ENCODE measurements around the gene NRCAM. TPM values are rescaled to one million over a fixed set of nuclear protein-coding genes. Genes with fewer than 3 reads are reported as not detected.

NRCAM gene
- total RNA-seq, 1 donor from 2014 or later: 2.0 TPM

DNA sequence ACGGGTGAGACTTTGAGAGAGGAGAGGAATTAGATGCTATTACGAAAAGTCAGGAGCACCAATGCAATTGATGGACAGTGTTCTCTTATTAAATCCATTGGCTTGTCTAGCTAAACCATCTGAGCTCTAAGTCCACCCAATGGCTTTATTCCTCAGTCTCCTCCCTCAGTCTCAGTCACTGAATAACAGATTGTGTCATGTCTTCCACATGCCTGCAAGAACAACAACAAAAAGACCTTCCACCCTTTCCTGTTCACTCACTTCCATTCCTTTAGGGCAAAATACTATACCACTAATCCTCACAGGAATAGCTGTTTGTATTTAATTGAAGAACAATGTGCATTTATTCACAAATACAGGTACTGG is 171.2 kb downstream of the NRCAM start:
- TF ChIP-seq, protein P1, sequence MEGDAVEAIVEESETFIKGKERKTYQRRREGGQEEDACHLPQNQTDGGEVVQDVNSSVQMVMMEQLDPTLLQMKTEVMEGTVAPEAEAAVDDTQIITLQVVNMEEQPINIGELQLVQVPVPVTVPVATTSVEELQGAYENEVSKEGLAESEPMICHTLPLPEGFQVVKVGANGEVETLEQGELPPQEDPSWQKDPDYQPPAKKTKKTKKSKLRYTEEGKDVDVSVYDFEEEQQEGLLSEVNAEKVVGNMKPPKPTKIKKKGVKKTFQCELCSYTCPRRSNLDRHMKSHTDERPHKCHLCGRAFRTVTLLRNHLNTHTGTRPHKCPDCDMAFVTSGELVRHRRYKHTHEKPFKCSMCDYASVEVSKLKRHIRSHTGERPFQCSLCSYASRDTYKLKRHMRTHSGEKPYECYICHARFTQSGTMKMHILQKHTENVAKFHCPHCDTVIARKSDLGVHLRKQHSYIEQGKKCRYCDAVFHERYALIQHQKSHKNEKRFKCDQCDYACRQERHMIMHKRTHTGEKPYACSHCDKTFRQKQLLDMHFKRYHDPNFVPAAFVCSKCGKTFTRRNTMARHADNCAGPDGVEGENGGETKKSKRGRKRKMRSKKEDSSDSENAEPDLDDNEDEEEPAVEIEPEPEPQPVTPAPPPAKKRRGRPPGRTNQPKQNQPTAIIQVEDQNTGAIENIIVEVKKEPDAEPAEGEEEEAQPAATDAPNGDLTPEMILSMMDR (IDR thresholded peaks at IDR 0.05): no peak
- Histone ChIP-seq H3K27ac (no peak overlapping the region), H3K9me3 (no peaks in the 10 kb centered on the region), H3K27me3 (no peaks in the 10 kb centered on the region), H3K4me3 (no peak overlapping the region), H3K36me3 (no peaks in the 10 kb centered on the region), H3K4me1 (no peaks in the 10 kb centered on the region)
- no peak for DNase-seq
- ATAC-seq: no peak
- intact Hi-C loops (cut with DNase I): no loop called here

DNA sequence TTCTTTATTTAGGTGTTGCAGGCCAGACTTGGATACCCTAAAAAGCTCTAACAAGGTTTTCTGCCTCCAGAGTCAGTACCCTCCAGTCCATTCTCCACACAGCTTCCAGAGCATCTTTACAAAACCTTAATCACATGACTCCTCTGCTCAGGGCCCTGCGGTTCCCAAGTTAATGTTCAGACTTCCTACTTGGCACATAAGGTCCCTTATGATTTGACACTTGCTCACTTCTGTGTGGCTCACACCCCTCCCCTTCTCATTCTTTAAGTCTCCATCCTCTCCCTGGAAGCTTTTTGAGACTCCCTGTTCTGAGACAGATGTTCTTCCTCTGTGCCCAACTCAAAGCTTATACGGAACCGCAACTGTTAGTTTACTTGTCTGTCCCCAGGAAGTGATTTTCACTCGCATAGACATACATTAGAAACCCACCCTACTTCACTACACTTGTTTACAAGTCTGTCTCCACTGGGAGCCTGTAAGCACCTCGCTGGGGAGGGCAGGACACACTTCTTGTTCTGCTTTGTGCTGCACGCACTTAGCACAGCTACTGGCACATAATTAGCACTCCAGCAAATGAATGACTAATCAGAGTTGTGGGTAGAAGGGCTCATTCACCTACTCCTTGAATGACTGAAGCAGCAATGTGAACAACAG is 171.8 kb downstream of the NRCAM start:
- TF ChIP-seq, protein P1 (IDR thresholded peaks at IDR 0.05): no peak
- intact Hi-C loops (cut with DNase I): no loop called here
- no peak overlapping the region for H3K27ac ChIP-seq

GRCh38 chr7:108283252-108283651 is 173.0 kb downstream of the NRCAM start:
- Histone ChIP-seq H3K4me1 (no peaks in the 10 kb centered on the region), H3K9me3 (no peaks in the 10 kb centered on the region), H3K27me3 (no peaks in the 10 kb centered on the region), H3K27ac (no peak overlapping the region), H3K4me3 (no peak overlapping the region), H3K36me3 (no peaks in the 10 kb centered on the region)
- intact Hi-C loops (cut with DNase I): no loop called here
- TF ChIP-seq, protein P1 (IDR thresholded peaks at IDR 0.05): no peak
- DNase-seq (no peak), ATAC-seq (no peak)

More for the DNA sequence above, 171.8 kb downstream of the NRCAM start:
- Histone ChIP-seq H3K4me3 (no peak overlapping the region), H3K9me3 (no peaks in the 10 kb centered on the region), H3K27me3 (no peaks in the 10 kb centered on the region), H3K4me1 (no peaks in the 10 kb centered on the region), H3K36me3 (no peaks in the 10 kb centered on the region)
- DNase-seq: no peak
- ATAC-seq: no peak

GRCh38 chr7:108282427-108282996 is 173.7 kb downstream of the NRCAM start:
- no peaks in the 10 kb centered on the region for H3K9me3 ChIP-seq
- intact Hi-C loops (cut with DNase I): no loop called here
- DNase-seq (no peak), ATAC-seq (no peak)
- TF ChIP-seq, protein P1 (IDR thresholded peaks at IDR 0.05): no peak
- H3K27ac ChIP-seq: no peak overlapping the region
- no peaks in the 10 kb centered on the region for H3K36me3 ChIP-seq
- H3K4me3 ChIP-seq: no peak overlapping the region
- no peaks in the 10 kb centered on the region for H3K27me3 ChIP-seq
- no peaks in the 10 kb centered on the region for H3K4me1 ChIP-seq

GRCh38 chr7:108280136-108280535 is 176.1 kb downstream of the NRCAM start:
- no peak overlapping the region for H3K4me3 ChIP-seq
- H3K27me3 ChIP-seq: no peaks in the 10 kb centered on the region
- H3K9me3 ChIP-seq: no peaks in the 10 kb centered on the region
- ATAC-seq (no peak), DNase-seq (no peak)
- no peaks in the 10 kb centered on the region for H3K4me1 ChIP-seq
- H3K36me3 ChIP-seq: no peaks in the 10 kb centered on the region
- TF ChIP-seq, protein P1 (IDR thresholded peaks at IDR 0.05): no peak
- no peak overlapping the region for H3K27ac ChIP-seq
- intact Hi-C loops (cut with DNase I): no loop called here

Measured in upper lobe of right lung (tissue), 1 donor.